Erythroblast (primary cell): ENCODE results near the gene WRAP73.

Experiments used
- GATA1 ChIP-seq: IDR thresholded peaks from 2 replicates; pipeline ENCODE4 v1.6.1; 2011; ENCODE audit warnings: low read depth, mild to moderate bottlenecking, control low read depth, low read length, moderate library complexity
- POLR2A ChIP-seq: IDR thresholded peaks from 2 replicates; pipeline ENCODE4 v1.6.1; 2011; ENCODE audit warnings: mild to moderate bottlenecking, low read length

- TF ChIP-seq POLR2A (no peak), GATA1 (no peak)
Observed at GRCh38 chr1:3697810-3698209, 47.9 kb upstream of the WRAP73 start.
